HG03469 (cell line): ENCODE results near the gene MYLK4.

Experiments
- ATAC-seq: cut with Tn5 transposase; IDR thresholded peaks from one replicate; pipeline ENCODE4 v1.9.1; 2021; ENCODE audit warnings: mild to moderate bottlenecking, moderate library complexity, moderate number of reproducible peaks; ENCODE audit not compliant: unreplicated experiment

The MYLK4 gene

DNA sequence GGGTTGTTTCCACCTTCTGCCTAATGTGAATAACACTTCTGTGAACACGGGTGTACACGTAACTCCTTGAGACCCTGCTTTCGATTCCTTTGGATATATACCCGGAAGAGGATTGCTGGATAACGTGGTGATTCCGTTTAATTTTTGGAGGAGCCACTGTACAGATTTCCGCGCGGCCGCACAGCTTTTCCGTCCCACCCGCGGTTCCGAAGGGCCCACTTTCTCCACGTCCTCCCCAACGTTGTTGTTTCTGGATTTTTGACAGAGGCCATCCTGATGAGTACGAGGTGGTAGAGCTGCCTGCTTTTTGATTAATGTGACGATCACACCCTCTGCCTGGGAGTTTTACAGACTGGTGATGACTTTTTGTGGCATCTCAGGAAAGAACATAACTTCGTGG lies 114.0 kb downstream of the MYLK4 start:
- no peak for ATAC-seq

DNA sequence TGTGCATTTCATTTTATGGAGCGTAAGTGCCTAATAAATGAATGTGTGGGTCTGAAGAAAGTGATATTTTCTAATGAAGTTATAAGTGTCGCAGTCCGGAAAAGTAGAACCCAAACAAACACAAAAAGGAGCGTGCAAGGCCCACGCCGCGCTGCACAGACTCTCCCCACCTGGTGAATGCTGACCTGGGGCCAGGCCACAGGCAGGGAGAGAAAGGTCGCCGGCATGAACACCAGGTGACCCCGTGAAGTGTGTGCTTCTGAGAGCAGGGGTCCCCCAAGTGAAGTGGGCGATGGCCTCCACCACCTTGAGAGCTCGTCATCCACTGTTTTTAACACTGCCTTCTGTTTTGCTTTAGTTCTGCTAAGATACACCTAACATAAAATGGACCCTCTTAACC lies 114.8 kb downstream of the MYLK4 start:
- ATAC-seq, result no peak

DNA sequence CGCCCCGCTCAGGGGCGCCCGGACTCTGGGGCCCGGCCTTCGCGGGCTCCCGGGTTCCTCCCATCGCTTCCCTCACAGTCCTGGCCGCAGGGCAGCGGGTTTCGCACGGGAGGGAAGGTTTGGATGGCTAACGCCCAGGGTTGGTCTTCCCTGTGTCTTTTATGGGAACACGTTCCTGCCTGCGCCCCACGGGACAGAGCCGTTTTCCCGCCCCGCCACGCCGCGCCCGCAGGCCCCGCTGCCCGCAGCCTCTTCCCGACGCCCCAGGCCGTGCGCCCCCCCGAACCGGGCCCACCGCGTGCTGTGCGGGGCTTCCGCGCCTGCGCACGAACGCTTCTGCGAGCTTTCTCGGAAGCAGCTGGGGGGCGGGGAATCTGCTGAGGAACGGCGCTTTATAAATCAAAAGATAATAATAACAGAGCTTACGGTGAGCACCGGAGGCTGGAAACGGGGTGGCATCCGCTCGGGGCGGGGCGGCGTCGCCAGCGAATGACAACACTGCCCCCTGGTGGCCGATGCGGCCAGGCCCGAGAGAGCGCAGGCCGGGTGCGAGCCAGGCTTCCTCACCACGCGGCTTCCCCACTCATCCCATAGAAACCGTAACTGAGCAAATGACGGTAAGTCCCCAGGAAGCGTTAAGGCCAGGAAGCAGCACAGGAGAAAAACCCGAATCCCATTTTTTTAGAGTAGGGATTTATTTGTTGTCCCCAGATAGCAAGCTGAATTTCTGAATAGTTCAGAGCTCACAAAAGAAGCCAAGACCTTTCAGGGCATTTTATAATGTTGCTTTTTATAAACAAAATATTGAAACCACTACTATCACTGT lies 116.4 kb downstream of the MYLK4 start:
- ATAC-seq, result peak; percentile 72

DNA sequence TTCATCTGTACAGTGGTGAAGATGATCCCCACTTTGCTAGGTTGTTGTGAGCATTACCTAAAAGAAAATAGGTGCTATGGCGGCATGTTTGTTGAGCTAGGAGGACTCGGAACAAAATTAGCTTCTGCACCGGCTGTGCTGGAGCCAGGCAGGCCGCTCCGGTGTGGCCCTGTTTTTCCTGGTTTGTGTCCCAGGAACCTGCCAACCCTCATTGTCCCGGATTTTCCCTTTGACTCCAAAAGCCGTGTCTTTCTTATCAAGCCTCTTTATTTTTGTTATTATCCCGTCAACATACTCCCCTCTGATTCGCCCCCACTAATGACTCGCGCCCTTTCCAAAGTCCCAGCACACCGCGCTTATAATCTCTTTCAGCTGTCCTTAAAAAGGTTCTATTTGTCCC lies 117.0 kb downstream of the MYLK4 start:
- no peak for ATAC-seq

DNA sequence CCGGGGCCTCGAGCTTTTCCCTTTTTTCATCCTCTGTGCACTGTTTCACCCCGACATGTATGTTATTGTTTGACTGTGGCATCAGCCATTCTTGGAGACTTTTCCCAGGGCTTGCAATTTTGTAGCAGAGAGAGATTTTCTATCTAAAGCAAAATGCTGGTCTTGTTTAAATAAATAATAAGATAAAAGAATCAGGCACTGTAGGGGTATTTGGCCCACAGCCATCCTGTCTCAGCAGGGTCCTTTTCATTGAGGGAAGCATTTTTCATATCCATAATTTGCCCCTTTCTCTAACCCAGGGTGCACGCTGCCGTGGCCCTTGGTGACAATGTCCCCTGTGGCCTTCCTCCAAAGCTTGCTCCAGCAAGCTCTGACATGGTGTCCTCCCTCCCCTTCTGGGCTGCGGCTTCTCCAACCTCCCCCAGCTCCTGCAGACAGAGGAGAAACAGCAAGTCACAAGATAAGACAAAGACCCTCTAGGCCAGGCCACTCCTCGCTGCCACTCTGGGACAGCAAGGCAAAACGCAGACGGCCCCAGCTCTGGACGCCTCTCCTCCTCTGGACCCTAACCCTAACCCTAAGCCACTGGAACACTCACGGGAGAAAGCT lies 117.6 kb downstream of the MYLK4 start:
- no peak for ATAC-seq

DNA sequence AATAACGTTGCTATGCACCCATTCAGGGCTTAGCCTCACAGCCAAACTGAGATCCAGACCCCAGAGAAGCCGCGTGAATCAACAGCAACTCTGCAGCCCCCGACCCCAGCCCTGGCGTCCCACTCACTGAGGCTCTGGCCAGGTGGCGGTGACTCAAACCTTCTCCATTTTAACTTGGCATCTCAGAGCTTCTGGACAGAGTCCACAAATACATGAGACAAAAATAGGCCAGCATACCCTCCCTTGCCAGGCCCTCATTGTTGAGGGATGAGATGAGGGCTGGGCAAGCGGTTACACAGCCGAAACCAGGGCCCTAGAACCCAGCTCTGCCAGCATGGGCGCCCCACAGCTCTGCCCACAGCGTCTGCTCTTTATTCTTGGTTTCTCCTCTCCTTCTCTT lies 118.4 kb downstream of the MYLK4 start:
- ATAC-seq, result no peak

DNA sequence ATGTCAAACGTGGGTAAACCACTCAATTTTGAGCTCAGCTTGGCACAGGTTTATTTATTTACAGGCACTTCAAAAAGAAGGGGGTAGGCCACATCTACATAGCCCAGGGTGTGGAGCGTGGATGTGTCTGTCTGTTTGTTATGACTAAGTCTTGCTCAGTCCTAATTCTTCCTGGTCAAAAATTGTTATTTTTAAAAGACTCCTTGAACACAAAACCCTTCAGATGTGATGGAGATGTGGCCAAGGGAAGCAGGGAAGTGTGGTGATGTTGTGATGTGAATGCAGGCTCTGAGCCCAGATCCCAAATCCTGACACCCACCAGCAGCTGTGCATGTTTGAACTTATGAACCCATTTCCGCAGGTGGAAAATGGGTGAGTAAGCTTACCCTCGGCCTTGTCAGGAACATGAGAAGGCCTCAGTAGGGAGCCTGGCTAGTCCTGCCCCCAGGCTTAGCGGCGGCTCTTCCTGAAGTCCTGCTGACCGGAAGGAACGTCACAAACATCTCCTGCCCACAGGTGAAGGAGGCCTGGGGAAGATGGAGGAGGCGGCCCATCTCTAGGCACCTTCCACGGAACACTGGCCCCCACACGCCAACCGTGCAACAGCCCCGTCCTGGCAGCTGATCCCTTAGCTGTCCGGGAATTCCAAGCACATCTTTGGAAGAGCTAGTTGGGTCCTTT lies 119.7 kb downstream of the MYLK4 start:
- no peak for ATAC-seq

DNA sequence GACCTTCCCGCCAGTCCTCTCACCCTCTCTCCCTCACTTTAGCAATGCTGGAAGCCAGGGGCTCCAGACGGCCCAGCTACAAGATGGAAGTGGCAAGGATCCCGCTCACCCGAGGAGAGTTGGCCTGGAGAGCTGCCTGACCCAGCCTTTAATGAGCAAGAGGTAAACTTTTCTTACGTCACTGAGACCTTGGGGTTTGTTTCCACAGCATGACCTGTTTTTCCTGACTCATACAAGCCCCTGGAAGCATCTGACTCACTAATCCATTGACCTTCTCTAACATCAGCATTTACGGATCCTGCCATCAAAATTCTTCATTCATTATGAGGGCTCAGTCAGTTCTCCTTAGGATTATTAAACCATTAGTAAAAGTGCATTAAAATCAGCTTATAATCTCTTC lies 120.4 kb downstream of the MYLK4 start:
- ATAC-seq, result no peak

DNA sequence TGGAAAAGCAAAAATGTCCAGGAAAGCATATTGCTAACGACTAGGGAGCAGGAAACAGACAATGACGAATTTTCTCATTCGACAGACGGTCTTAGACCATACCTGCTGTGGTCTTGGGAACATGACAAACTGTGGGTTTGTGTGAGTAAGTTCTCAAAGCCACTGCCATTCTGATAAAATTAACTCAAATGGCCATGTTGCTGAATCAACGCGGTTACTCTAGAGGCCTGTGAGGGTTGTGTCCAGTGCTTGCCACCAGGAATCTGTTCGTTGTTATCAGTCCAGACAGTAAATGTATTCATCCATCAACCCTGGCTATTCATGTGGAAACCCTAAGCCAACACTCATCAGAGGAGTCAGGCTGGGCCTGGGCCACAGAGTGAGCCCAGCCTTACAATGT lies 124.3 kb downstream of the MYLK4 start:
- ATAC-seq, result no peak

DNA sequence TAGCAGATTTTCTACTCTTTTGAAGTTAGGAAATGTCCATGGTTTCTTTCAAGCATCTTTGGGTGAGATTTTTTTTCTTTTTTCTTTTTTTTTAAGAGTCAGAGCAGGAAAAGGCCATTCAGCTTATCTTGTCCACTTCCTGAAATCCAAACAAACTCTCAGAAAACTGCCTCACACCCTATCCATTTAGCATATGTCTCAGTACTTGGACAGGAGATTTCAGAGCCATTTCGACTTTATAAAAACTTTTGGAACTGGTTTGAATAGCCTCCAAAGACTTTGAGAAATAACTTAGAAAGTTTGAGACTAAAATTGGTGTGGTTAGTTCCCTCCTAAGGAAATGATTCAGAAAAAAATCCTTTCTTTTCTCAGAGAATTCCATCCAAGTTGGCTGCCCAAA lies 125.1 kb downstream of the MYLK4 start:
- no peak for ATAC-seq

DNA sequence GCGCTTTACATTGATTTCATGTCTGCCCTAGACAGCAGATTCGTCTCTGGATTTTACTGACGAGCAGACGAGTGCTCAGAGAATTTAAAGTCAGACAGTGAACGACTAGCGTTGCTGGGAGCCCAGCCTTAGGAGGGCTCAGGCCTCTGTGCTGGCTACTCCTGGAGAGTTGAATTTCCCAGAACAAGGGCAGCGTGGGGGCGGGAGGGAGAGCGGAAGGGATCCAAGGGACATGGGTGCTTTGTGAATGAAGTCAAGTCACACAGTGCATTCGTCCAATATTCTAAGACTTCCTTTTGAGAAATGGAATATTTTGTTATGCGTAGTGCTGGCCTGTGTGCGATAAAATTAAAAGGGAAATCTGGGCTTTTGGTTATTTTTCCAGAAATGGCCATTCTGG lies 126.5 kb downstream of the MYLK4 start:
- ATAC-seq, result no peak

DNA sequence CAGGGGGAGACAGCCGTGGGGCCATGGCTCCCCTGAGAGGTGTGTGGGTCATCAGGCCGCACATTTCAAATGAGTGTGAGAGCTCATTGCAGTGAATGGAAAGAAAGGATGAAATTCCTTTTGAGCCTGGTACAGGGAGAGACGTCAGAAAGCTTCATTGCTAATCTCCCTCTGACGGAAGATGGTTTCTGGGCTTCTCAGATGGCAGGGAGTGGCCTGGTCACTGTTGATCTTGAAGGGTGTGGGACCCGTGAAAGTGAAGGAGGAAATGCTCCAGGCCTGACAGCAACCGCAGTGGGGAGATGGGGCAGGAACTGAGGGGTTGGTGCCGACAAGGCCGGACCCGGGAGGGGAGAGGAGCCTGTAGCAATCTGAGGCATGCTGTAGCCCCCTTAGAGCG lies 127.4 kb downstream of the MYLK4 start:
- ATAC-seq, result no peak

DNA sequence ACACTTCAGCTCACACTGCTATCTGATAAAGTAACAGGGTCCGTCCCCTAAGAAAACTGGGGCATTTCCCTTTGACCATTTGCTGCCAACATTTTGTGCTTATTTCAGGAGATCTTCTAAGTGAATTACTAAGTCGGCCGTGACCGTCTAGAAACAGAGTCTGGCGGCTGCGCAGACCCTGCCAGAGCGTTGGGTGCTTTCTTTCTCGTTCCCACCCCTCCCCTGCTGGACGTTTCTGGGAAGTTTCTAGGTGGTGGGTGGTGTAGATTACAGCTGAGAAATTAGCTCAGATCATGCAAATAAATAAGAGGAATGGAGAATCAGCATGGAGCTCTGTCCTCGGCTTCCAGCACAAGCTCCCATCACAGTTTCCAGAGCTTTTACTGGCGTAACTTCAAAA lies 128.1 kb downstream of the MYLK4 start:
- ATAC-seq, result no peak

DNA sequence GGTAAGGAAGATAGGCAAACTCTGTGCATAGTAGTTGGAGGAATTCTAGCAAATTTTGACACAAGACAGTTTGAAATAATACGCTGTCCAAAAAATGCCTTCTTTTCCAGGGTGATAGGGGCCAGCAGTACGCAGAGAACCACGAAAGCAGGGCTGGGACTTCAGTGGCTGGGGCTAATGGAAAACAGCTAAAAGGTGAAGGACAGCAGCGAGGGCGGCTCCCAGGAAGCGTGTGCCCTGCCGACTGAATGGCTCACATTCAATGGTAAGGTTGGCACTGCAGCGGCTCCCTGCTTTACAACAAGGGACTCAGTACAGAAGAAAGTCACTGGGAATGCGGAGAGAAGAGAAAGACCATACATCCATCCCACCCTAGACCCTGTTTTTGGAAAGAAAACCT lies 131.1 kb downstream of the MYLK4 start:
- no peak for ATAC-seq

DNA sequence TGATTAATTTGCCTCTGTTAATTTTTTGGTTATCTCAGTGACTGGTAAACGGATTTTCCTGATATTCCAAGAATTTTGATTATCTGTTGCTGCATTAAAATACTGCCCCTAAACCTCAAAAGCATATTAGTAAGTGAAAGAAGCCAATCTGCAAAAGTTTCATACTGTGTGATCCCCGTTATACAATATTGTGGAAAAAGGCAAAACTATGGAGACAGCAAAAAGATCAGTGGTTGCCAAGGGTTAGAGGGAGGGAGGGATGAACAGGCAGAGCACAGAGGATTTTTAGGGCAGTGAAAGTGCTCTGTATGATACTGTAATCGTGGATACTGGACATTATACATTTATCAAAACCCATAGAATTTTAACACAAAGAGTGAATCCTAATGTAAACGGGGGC lies 133.0 kb downstream of the MYLK4 start:
- ATAC-seq, result no peak

DNA sequence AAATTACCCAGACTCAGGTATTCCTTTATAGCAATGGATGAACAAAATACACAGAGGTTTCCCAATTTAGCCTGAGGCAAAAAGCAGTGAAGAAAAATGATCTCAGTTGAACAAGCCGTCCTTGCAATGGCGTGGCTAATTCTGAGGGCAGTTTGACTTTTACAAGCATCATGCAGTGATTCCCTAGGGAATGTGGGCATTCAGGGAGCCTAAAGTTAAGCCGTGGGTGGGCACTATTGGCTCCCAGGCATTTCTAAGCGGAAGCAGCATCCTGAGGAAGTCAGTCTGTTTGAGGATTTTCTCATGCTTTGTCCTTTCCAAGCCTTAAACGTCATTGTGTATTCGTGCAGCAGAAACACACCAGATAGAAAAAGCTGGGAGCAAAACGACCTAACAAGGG lies 133.9 kb downstream of the MYLK4 start:
- no peak for ATAC-seq

DNA sequence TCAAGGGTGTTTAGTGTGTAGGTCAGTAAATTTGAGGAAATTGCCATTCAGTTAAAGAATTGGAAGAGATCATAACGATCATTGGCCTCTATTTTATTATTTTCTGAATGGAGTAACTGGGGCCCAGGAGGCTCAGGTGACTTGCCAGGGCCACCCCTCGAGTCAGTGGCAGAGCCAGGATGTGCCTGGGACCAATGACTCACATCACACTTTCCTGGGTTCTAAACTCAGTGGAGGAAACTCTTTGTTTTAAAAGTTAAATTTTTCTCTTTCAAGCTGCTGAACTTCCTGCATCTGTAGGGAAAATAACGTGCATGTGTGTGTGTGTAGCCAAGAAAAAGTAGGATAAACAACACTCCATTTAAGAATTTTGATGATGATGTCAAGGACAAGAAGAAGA lies 135.5 kb downstream of the MYLK4 start:
- ATAC-seq, result no peak

DNA sequence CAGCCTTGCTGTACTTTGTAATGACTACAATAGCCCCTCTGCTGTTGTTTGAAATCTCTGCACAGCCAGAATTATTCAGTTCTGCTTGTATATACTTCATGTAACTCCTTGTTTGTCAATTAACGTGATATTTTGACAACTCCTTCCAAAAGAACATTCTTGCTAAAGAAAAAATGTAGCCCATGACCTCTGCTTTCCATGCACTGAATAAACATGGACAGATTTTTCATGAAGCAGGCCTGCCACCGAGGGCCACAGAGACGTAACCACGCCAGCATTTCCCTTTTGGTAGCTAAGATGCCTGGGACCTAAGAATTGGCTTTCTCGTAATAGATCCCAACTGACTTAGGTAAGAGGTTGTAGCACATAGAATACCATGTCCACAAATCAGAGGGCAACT lies 135.9 kb downstream of the MYLK4 start:
- no peak for ATAC-seq

DNA sequence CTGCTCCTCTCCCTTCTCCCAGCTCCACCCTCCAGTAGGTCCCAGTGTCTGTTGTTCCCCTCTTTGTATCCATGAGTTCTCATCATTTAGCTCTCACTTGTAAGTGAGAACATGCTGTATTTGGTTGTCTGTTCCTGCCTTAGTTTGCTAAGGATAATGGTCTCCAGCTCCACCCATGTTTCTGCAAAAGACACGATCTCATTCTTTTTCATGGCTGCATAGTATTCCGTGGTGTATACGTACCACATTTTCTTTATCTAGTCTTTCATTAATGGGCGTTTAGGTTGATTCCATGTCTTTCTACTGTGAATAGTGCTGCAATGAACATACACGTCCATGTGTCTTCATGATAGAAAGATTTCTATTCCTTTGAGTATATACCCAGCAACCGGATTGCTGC lies 136.6 kb downstream of the MYLK4 start:
- ATAC-seq, result no peak
